ENCODE measurements around the gene GNAI3.

GNAI3 gene

GRCh38 chr1:109503935-109504334 lies 44.5 kb upstream of the GNAI3 start:
- TF ChIP-seq CTCF (IDR thresholded peaks at IDR 0.05; ENCODE audit: insufficient read depth, low read length, poor library complexity, severe bottlenecking) (no peak), EZH2phosphoT487 (conservative IDR thresholded peaks at IDR 0.05; ENCODE audit: low read length) (no peak)
- Histone ChIP-seq H3K9me3 (ENCODE audit: insufficient read depth, low read length) (no peaks in the 10 kb centered on the region), H3K4me2 (ENCODE audit: low read depth, low read length, poor library complexity, severe bottlenecking) (no peak overlapping the region), H3K27ac (ENCODE audit: low read depth, low read length) (no peak overlapping the region), H3F3A (ENCODE audit: insufficient read depth) (no peaks in the 10 kb centered on the region), H3K9ac (ENCODE audit: low read length) (no peak overlapping the region), H3K4me3 (ENCODE audit: insufficient read depth, low read length, poor library complexity, severe bottlenecking) (no peak overlapping the region), H3K79me2 (ENCODE audit: insufficient read depth, low read length) (no peaks in the 10 kb centered on the region), H2AFZ (ENCODE audit: low read depth, low read length, severe bottlenecking) (no peak overlapping the region), H4K20me1 (ENCODE audit: low read depth, low read length) (no peaks in the 10 kb centered on the region), H3K9me2 (replicated peaks; ENCODE audit: insufficient read depth, low read length) (no peaks in the 10 kb centered on the region), H3K27me3 (ENCODE audit: low read length) (no peaks in the 10 kb centered on the region), H3K36me3 (ENCODE audit: low read length) (no peaks in the 10 kb centered on the region)

GRCh38 chr1:109504974-109505373 lies 43.4 kb upstream of the GNAI3 start:
- Histone ChIP-seq H3K36me3 (ENCODE audit: low read length) (no peaks in the 10 kb centered on the region), H3K27ac (ENCODE audit: low read depth, low read length) (no peak overlapping the region), H3K4me3 (ENCODE audit: insufficient read depth, low read length, poor library complexity, severe bottlenecking) (no peak overlapping the region), H3K27me3 (ENCODE audit: low read length) (no peaks in the 10 kb centered on the region), H3K9me2 (replicated peaks; ENCODE audit: insufficient read depth, low read length) (no peaks in the 10 kb centered on the region), H4K20me1 (ENCODE audit: low read depth, low read length) (no peaks in the 10 kb centered on the region), H3K9me3 (ENCODE audit: insufficient read depth, low read length) (no peaks in the 10 kb centered on the region), H3K4me2 (ENCODE audit: low read depth, low read length, poor library complexity, severe bottlenecking) (no peak overlapping the region), H3K79me2 (ENCODE audit: insufficient read depth, low read length) (no peaks in the 10 kb centered on the region), H2AFZ (ENCODE audit: low read depth, low read length, severe bottlenecking) (no peak overlapping the region), H3F3A (ENCODE audit: insufficient read depth) (no peaks in the 10 kb centered on the region), H3K9ac (ENCODE audit: low read length) (no peak overlapping the region)
- TF ChIP-seq EZH2phosphoT487 (conservative IDR thresholded peaks at IDR 0.05; ENCODE audit: low read length), result no peak
- no peak for TF ChIP-seq CTCF (IDR thresholded peaks at IDR 0.05; ENCODE audit: insufficient read depth, low read length, poor library complexity, severe bottlenecking)

- no peak for TF ChIP-seq EZH2phosphoT487 (conservative IDR thresholded peaks at IDR 0.05; ENCODE audit: low read length)
- TF ChIP-seq CTCF (IDR thresholded peaks at IDR 0.05; ENCODE audit: insufficient read depth, low read length, poor library complexity, severe bottlenecking), result no peak
- no peak overlapping the region for H3K4me3 ChIP-seq (ENCODE audit: insufficient read depth, low read length, poor library complexity, severe bottlenecking)
- no peaks in the 10 kb centered on the region for H4K20me1 ChIP-seq (ENCODE audit: low read depth, low read length)
- H3K79me2 ChIP-seq (ENCODE audit: insufficient read depth, low read length), result no peaks in the 10 kb centered on the region
- H3K9ac ChIP-seq (ENCODE audit: low read length), result no peak overlapping the region
- no peaks in the 10 kb centered on the region for H3K27me3 ChIP-seq (ENCODE audit: low read length)
- H3K4me2 ChIP-seq (ENCODE audit: low read depth, low read length, poor library complexity, severe bottlenecking), result no peak overlapping the region
- H3K9me2 ChIP-seq (replicated peaks; ENCODE audit: insufficient read depth, low read length), result no peaks in the 10 kb centered on the region
- no peak overlapping the region for H2AFZ ChIP-seq (ENCODE audit: low read depth, low read length, severe bottlenecking)
- no peaks in the 10 kb centered on the region for H3K9me3 ChIP-seq (ENCODE audit: insufficient read depth, low read length)
- H3F3A ChIP-seq (ENCODE audit: insufficient read depth), result no peaks in the 10 kb centered on the region
- no peaks in the 10 kb centered on the region for H3K36me3 ChIP-seq (ENCODE audit: low read length)
- no peak overlapping the region for H3K27ac ChIP-seq (ENCODE audit: low read depth, low read length)
These were observed 40.2 kb upstream of the GNAI3 start for GRCh38 chr1:109508001-109508872.

Data from SU-DHL-6 (cell line).